Keratinocyte (primary cell): Measurements from ENCODE around the gene GLB1L2. TPM values are rescaled to one million over a fixed set of nuclear protein-coding genes. Genes with fewer than 3 reads are reported as not detected.

ENCODE experiments used
- DNase-seq: peaks from one replicate; pipeline ENCODE4 v3.0.0-alpha.2; 2011; ENCODE audit warnings: low read depth, missing footprints, low spot score
- FAIRE-seq: peaks from 2 replicates; lab custom pipeline; 2011; peaks lifted over from hg19 to GRCh38; lab: Jason Lieb, UNC
- H2AFZ ChIP-seq: 2 replicates; pipeline ENCODE4 v1.6.0; 2012; ENCODE audit warnings: low read length, control low read depth, inconsistent platforms; ENCODE audit not compliant: control insufficient read depth
- H3K27ac ChIP-seq: 2 replicates; pipeline ENCODE4 v1.5.1; 2011; ENCODE audit warnings: low read length; ENCODE audit not compliant: control insufficient read depth, insufficient read depth
- H3K27me3 ChIP-seq: 3 replicates; pipeline ENCODE4 v1.6.0; 2011; ENCODE audit warnings: low read length; ENCODE audit not compliant: control insufficient read depth, insufficient read depth; ENCODE audit errors: extremely low read depth
- H3K36me3 ChIP-seq, 2 experiments: 2 replicates in 1 of 2; 3 replicates in 1 of 2; pipeline ENCODE4 v1.5.1; 2011; ENCODE audit warnings: low read length in 2 of 2, mild to moderate bottlenecking in 1 of 2; ENCODE audit not compliant: control insufficient read depth in 2 of 2, insufficient read depth in 2 of 2; ENCODE audit errors: extremely low read depth in 1 of 2
- H3K4me1 ChIP-seq: 3 replicates; pipeline ENCODE4 v1.5.1; 2011; ENCODE audit warnings: low read length; ENCODE audit not compliant: control insufficient read depth, insufficient read depth; ENCODE audit errors: extremely low read depth
- H3K4me2 ChIP-seq: 3 replicates; pipeline ENCODE4 v1.6.0; 2011; ENCODE audit warnings: low read depth, low read length; ENCODE audit not compliant: control insufficient read depth, insufficient read depth; ENCODE audit errors: extremely low read depth
- H3K4me3 ChIP-seq, 3 experiments: fragments of 200-600 bp in 1 of 3; sonication (generic) in 1 of 3; 2 replicates in 2 of 3; 3 replicates in 1 of 3; pipeline ENCODE4 v1.5.1; 2011 to 2016; ENCODE audit warnings: low read length in 3 of 3, mild to moderate bottlenecking in 3 of 3, control low read depth in 2 of 3, inconsistent platforms in 1 of 3, low read depth in 1 of 3, mixed read lengths in 1 of 3, mixed run types in 1 of 3, moderate library complexity in 1 of 3; ENCODE audit not compliant: control insufficient read depth in 2 of 3, insufficient read depth in 2 of 3; ENCODE audit errors: extremely low read depth in 1 of 3
- H3K79me2 ChIP-seq: 2 replicates; pipeline ENCODE4 v1.6.0; 2012; ENCODE audit warnings: low read length; ENCODE audit not compliant: control insufficient read depth, insufficient read depth
- H3K9ac ChIP-seq: 3 replicates; pipeline ENCODE4 v1.6.0; 2011; ENCODE audit warnings: low read length; ENCODE audit not compliant: control insufficient read depth, insufficient read depth; ENCODE audit errors: extremely low read depth
- H3K9me1 ChIP-seq: 3 replicates; pipeline ENCODE4 v1.6.0; 2011; ENCODE audit warnings: low read length; ENCODE audit not compliant: control insufficient read depth, insufficient read depth; ENCODE audit errors: extremely low read depth
- H3K9me3 ChIP-seq: 2 replicates; pipeline ENCODE4 v1.5.1; 2012; ENCODE audit warnings: low read depth, low read length; ENCODE audit not compliant: control insufficient read depth
- H4K20me1 ChIP-seq: 3 replicates; pipeline ENCODE4 v1.6.0; 2011; ENCODE audit warnings: low read length; ENCODE audit not compliant: control insufficient read depth, insufficient read depth; ENCODE audit errors: extremely low read depth
- CTCF ChIP-seq, 3 experiments: IDR thresholded peaks in 1 of 3; conservative IDR thresholded peaks in 1 of 3; optimal IDR thresholded peaks in 1 of 3; 2 replicates in 2 of 3; 3 replicates in 1 of 3; pipeline versions ENCODE3 to v1.5.1; 2011; ENCODE audit warnings: low read length in 3 of 3, mild to moderate bottlenecking in 3 of 3, moderate library complexity in 2 of 3, control low read depth in 1 of 3, inconsistent platforms in 1 of 3; ENCODE audit not compliant: insufficient read depth in 2 of 3; ENCODE audit errors: extremely low read depth in 1 of 3
- EZH2 ChIP-seq: IDR thresholded peaks from one replicate; pipeline ENCODE4 v1.6.1; 2012; ENCODE audit warnings: inconsistent platforms, mild to moderate bottlenecking, low read length, moderate library complexity
- dilution Hi-C: fragments of 300-500 bp; cut with MboI; formaldehyde crosslinking; loops from one replicate; pipeline ENCODE4 v1.7.0; 2020; ENCODE audit warnings: low sequenced_read_pairs; ENCODE audit not compliant: extremely low pct_ligation_motif_present
- polyA plus RNA-seq, 5 experiments: library from polyadenylated mRNA; depleted of rRNA in 3 of 5; stranded (reverse) in 3 of 5; stranded (forward) in 1 of 5; unstranded in 1 of 5; fragments of >200 nt; gene quantifications; 1 replicate in 1 of 5; 2 replicates in 3 of 5; 3 replicates in 1 of 5; pipeline versions ENCODE4 v1.2.1 to v1.2.3, GENCODE V29; 2011 to 2012; ENCODE audit warnings: missing spikeins in 2 of 5, low read depth in 1 of 5, low replicate concordance in 1 of 5

The GLB1L2 gene
- polyA plus RNA-seq, 1 donor (not counting 4 experiments of a cell fraction or from before 2014, with no cell fraction given): 4.3 TPM

DNA sequence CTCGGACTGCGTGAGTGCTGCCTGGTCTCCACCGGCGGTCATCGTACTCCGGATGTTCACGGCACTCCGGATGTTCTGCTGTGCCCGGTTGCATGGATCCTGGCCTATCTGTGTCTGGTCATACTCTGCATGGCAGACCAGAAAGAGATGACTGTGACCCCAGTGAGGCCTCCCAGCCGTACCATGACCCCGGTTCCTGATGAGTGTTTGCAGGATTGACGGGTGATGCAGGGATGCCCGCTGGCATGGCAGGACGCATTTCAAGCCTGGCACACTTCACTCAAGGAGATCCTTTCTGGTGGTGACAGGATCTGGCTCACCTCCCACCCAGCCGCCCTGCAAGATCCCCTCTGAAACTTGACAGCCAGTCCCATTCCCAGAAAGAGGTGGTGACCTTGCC is 6.3 kb downstream of the GLB1L2 start:
- Histone ChIP-seq H3K9me1 (no peaks in the 10 kb centered on the region), H4K20me1 (no peaks in the 10 kb centered on the region), H3K4me1 (peaks cover 8% of the 10 kb centered on the region), H3K27ac (no peak overlapping the region), H3K4me3 (no peak overlapping the region), H3K27me3 (no peaks in the 10 kb centered on the region), H3K9me3 (no peaks in the 10 kb centered on the region), H3K36me3 (no peaks in the 10 kb centered on the region), H3K79me2 (no peaks in the 10 kb centered on the region), H2AFZ (no peak overlapping the region), H3K9ac (no peak overlapping the region), H3K4me2 (no peak overlapping the region)
- TF ChIP-seq EZH2 (no peak), CTCF (optimal IDR thresholded peaks at IDR 0.05 in 1 of 3, IDR thresholded peaks at IDR 0.05 in 1 of 3, conservative IDR thresholded peaks at IDR 0.05 in 1 of 3; ENCODE audit: extremely low read depth in 1 of 3, insufficient read depth in 2 of 3, low read length in 3 of 3) (no peak)
- FAIRE-seq: no peak
- DNase-seq: no peak
- dilution Hi-C loops: no loop called here

DNA sequence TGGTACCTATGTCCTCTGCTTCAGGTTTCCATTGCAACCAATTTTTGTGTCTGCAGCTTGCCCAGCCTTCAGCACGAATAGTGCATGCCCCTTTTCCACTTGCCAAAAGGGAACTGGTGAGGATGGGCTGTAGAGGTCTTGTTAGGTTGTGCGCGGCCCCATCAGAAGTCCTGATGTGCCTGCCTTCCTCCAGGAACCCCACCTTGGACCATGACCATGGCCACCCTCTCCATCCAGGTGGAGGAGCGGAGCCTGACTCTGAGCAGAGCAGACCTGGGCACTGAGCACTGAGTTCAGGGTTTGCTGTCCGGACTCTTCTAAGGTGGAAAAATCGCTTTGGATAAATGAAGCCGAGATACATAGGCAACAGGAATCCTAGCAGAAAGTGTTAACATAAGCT is 6.9 kb downstream of the GLB1L2 start:
- FAIRE-seq: no peak
- no peak for TF ChIP-seq EZH2
- TF ChIP-seq CTCF (optimal IDR thresholded peaks at IDR 0.05 in 1 of 3, IDR thresholded peaks at IDR 0.05 in 1 of 3, conservative IDR thresholded peaks at IDR 0.05 in 1 of 3; ENCODE audit: extremely low read depth in 1 of 3, insufficient read depth in 2 of 3, low read length in 3 of 3): no peak
- Histone ChIP-seq H3K27me3 (no peaks in the 10 kb centered on the region), H2AFZ (no peak overlapping the region), H3K36me3 (no peaks in the 10 kb centered on the region), H3K9me1 (no peaks in the 10 kb centered on the region), H3K79me2 (no peaks in the 10 kb centered on the region), H3K4me1 (peaks cover 8% of the 10 kb centered on the region), H3K9ac (no peak overlapping the region), H3K4me2 (no peak overlapping the region), H4K20me1 (no peaks in the 10 kb centered on the region), H3K9me3 (no peaks in the 10 kb centered on the region), H3K4me3 (no peak overlapping the region), H3K27ac (no peak overlapping the region)
- dilution Hi-C loops: no loop called here
- no peak for DNase-seq
